GM12878 (cell line): Measurements from ENCODE around the gene SLC4A3. TPM values are rescaled to one million over a fixed set of nuclear protein-coding genes. Genes with fewer than 3 reads are reported as not detected.

Experiments used
- ATAC-seq: fragments of 200-7000 bp; cut with Tn5 transposase; 3 replicates; pipeline ENCODE4 v1.9.1; 2020; ENCODE audit warnings: mild to moderate bottlenecking, moderate library complexity
- BruUV-seq: library from RNA; stranded (reverse); fragments of 400-500 nt; replicated peaks from 2 replicates; lab custom pipeline; 2021; lab: Mats Ljungman, UMichigan
- CTCF ChIA-PET: fragments of 300-600 bp; sonication (Branson Sonifier 250); formaldehyde crosslinking; extraction: SDS; loops from one replicate; lab custom pipeline; 2021; ENCODE audit warnings: inconsistent platforms; lab: Yijun Ruan, JAX
- POLR2A ChIA-PET: fragments of 350-600 bp; formaldehyde crosslinking; extraction: SDS; loops from one replicate; lab custom pipeline; 2021; ENCODE audit warnings: inconsistent platforms; lab: Charles Lee
- RAD21 ChIA-PET: fragments of 300-600 bp; sonication (Branson Sonifier 250); formaldehyde crosslinking; loops from one replicate; lab custom pipeline; 2023; ENCODE audit warnings: antibody characterized with exemption; ENCODE audit not compliant: unreplicated experiment; lab: Charles Lee
- SMC1A ChIA-PET: fragments of 300-600 bp; sonication (Branson Sonifier 250); formaldehyde crosslinking; loops from one replicate; lab custom pipeline; 2023; ENCODE audit not compliant: unreplicated experiment, uncharacterized antibody; lab: Charles Lee
- DNase-seq: peaks from one replicate; pipeline ENCODE4 v3.0.0-alpha.2; 2011; ENCODE audit warnings: low read depth, low spot score
- FAIRE-seq: peaks from 3 replicates; lab custom pipeline; 2011; peaks lifted over from hg19 to GRCh38; lab: Jason Lieb, UNC
- H2AFZ ChIP-seq: 2 replicates; pipeline ENCODE4 v1.6.0; 2011; ENCODE audit warnings: low read depth, low read length, control low read depth; ENCODE audit not compliant: control insufficient read depth
- H3K27ac ChIP-seq: 2 replicates; pipeline ENCODE4 v1.5.1; 2011; ENCODE audit warnings: control low read depth; ENCODE audit not compliant: control insufficient read depth, insufficient read depth
- H3K27me3 ChIP-seq, 2 experiments: replicated peaks in 1 of 2; 2 replicates each; pipeline versions ENCODE4 v1.6.0 to v1.6.1; 2011; ENCODE audit warnings: low read length in 1 of 2; ENCODE audit not compliant: control insufficient read depth in 2 of 2, insufficient read depth in 2 of 2
- H3K36me3 ChIP-seq, 2 experiments: 2 replicates each; pipeline ENCODE4 v1.5.1; 2011; ENCODE audit warnings: low read length in 1 of 2; ENCODE audit not compliant: control insufficient read depth in 2 of 2, insufficient read depth in 2 of 2
- H3K4me1 ChIP-seq: 2 replicates; pipeline ENCODE4 v1.6.1; 2011; ENCODE audit warnings: mild to moderate bottlenecking, low read length, moderate library complexity, mixed read lengths; ENCODE audit not compliant: control insufficient read depth, insufficient read depth
- H3K4me2 ChIP-seq: 2 replicates; pipeline ENCODE4 v1.6.0; 2011; ENCODE audit warnings: control low read depth; ENCODE audit not compliant: control insufficient read depth, insufficient read depth
- H3K4me3 ChIP-seq: fragments of 200-600 bp; sonication (generic); 2 replicates; pipeline ENCODE4 v1.5.1; 2016
- H3K79me2 ChIP-seq: 2 replicates; pipeline ENCODE4 v1.6.0; 2011; ENCODE audit warnings: low read length; ENCODE audit not compliant: control insufficient read depth, insufficient read depth
- H3K9ac ChIP-seq: 2 replicates; pipeline ENCODE4 v1.8.0; 2011; ENCODE audit warnings: low read length, control low read depth, mixed read lengths; ENCODE audit not compliant: control insufficient read depth, insufficient read depth
- H3K9me3 ChIP-seq: replicated peaks from 3 replicates; pipeline ENCODE4 v1.5.1; 2011; ENCODE audit warnings: mild to moderate bottlenecking, low read length; ENCODE audit not compliant: control insufficient read depth, insufficient read depth
- H4K20me1 ChIP-seq: 2 replicates; pipeline ENCODE4 v1.6.0; 2011; ENCODE audit not compliant: control insufficient read depth, insufficient read depth
- ESRRA ChIP-seq: IDR thresholded peaks from 2 replicates; pipeline ENCODE4 v1.6.1; 2012; ENCODE audit warnings: mild to moderate bottlenecking, low read length, improper control_type of control experiment
- JUNB ChIP-seq: IDR thresholded peaks from 2 replicates; pipeline ENCODE4 v1.6.1; 2016; ENCODE audit warnings: antibody characterized with exemption, mild to moderate bottlenecking
- NFXL1 ChIP-seq: fragments of 450-650 bp; IDR thresholded peaks from 2 replicates; pipeline ENCODE4 v1.6.1; 2017; ENCODE audit warnings: antibody characterized with exemption, mild to moderate bottlenecking, borderline replicate concordance
- PAX8 ChIP-seq: fragments of 450-650 bp; IDR thresholded peaks from 2 replicates; pipeline ENCODE4 v1.6.1; 2017; ENCODE audit warnings: mild to moderate bottlenecking, moderate library complexity
- STAT1 ChIP-seq: fragments of 450-650 bp; conservative IDR thresholded peaks from 2 replicates; pipeline ENCODE4 v1.6.1; 2014; ENCODE audit warnings: antibody characterized with exemption, mild to moderate bottlenecking
- TARDBP ChIP-seq: IDR thresholded peaks from 2 replicates; pipeline ENCODE4 v1.6.1; 2016; ENCODE audit warnings: borderline replicate concordance
- ZNF24 ChIP-seq: fragments of 450-650 bp; IDR thresholded peaks from 2 replicates; pipeline ENCODE4 v1.6.1; 2017; ENCODE audit warnings: antibody characterized with exemption, mild to moderate bottlenecking
- WGBS: methylation state at CpG from one replicate; pipeline ENCODE4 v1.1.6; 2016; ENCODE audit warnings: low lambda C conversion rate; ENCODE audit not compliant: insufficient replicate concordance, insufficient coverage; ENCODE audit errors: missing lambda C conversion rate; 5-methylcytosine and 5-hydroxymethylcytosine counted together
- in situ Hi-C: fragments of 300-500 bp; cut with MboI; formaldehyde crosslinking; loops from 9 replicates; pipeline ENCODE4 v1.14.3; 2018; ENCODE audit warnings: mixed read lengths
- intact Hi-C: fragments of 100-400 bp; cut with micrococcal nuclease; formaldehyde crosslinking; loops from one replicate; pipeline ENCODE4 v1.14.2; 2022; ENCODE audit not compliant: unreplicated experiment
- polyA plus RNA-seq, 11 experiments: library from polyadenylated mRNA; depleted of rRNA in 4 of 11; unstranded in 6 of 11; stranded (reverse) in 5 of 11; fragments of >200 nt; fragmentation: Nextera tagmentation in 4 of 11; fragmentation: Illumina TruSeq in 1 of 11; extraction: Ambion mirVana in 4 of 11; extraction: Trizol in 1 of 11; gene quantifications; 1 replicate in 1 of 11; 2 replicates in 10 of 11; pipeline versions ENCODE4 v1.2.1 to v1.2.3, GENCODE V29; 2011 to 2016; ENCODE audit warnings: inconsistent platforms in 2 of 11, missing spikeins in 2 of 11, low read depth in 1 of 11
- total RNA-seq, 4 experiments: library from RNA; depleted of rRNA in 3 of 4; stranded (reverse); fragments of >200 nt in 3 of 4; fragmentation: Illumina TruSeq in 1 of 4; extraction: Trizol in 1 of 4; gene quantifications; 2 replicates each; pipeline versions ENCODE4 v1.2.1 to v1.2.3, GENCODE V29; 2013 to 2021
- TF ChIP-seq, protein P1 (sequence below): fragments of 450-650 bp; IDR thresholded peaks from 2 replicates; pipeline ENCODE4 v1.6.1; 2017; ENCODE audit warnings: mild to moderate bottlenecking, moderate library complexity

The SLC4A3 gene
- total and polyA plus RNA-seq, 10 of the 15 experiments (the other 5 are each of a cell fraction or from before 2014, with no cell fraction given): 0.05 to 0.08 TPM; not detected in 8

DNA sequence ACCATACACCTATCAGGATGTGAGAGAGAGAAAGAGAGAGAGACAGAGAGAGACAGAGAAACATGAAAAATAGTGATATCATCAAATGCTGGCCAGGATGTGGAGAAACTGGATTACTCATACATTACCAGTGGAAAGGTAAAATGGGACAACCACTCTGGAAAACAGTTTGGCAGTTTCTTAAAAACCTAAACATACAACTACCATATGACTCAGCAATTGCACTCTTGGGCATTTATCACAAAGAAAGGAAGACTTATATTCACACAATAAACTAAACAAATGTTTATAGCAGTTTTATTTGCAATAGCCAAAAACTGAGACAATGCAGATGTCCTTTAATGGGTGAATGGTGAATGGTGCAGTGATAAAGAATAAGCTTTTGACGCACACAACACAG is 29.1 kb downstream of the SLC4A3 start:
- Histone ChIP-seq H3K9me3 (peaks cover 7% of the 10 kb centered on the region; the same call in 2 of the 3 replicates), H3K4me1 (no peaks in the 10 kb centered on the region; the same call in 1 of the 2 replicates), H3K27me3 (no peaks in the 10 kb centered on the region), H3K4me3 (no peak overlapping the region), H4K20me1 (no peaks in the 10 kb centered on the region), H3K9ac (no peak overlapping the region), H3K27ac (no peak overlapping the region), H3K36me3 (no peaks in the 10 kb centered on the region)
- WGBS: 96% methylated on average over 1 of the region's 1 CpG
- intact Hi-C loops: no loop called here
- RAD21 ChIA-PET: no interaction called here
- DNase-seq: no peak
- SMC1A ChIA-PET: no interaction called here
- BruUV-seq: no TSS peak
- TF ChIP-seq ZNF24: no peak
- no peak for TF ChIP-seq JUNB
- TF ChIP-seq PAX8: no peak
- TF ChIP-seq STAT1: no peak
- TF ChIP-seq NFXL1: no peak
- TF ChIP-seq, all 136 proteins: peak for 0
- ATAC-seq: no peak
- in situ Hi-C loops: no loop called here
- H3K4me2 ChIP-seq: no peak overlapping the region
- ChIA-PET POLR2A (no interaction called here), CTCF (no interaction called here)
- H2AFZ ChIP-seq: no peak overlapping the region
- no peak for FAIRE-seq
- no peaks in the 10 kb centered on the region for H3K79me2 ChIP-seq

DNA sequence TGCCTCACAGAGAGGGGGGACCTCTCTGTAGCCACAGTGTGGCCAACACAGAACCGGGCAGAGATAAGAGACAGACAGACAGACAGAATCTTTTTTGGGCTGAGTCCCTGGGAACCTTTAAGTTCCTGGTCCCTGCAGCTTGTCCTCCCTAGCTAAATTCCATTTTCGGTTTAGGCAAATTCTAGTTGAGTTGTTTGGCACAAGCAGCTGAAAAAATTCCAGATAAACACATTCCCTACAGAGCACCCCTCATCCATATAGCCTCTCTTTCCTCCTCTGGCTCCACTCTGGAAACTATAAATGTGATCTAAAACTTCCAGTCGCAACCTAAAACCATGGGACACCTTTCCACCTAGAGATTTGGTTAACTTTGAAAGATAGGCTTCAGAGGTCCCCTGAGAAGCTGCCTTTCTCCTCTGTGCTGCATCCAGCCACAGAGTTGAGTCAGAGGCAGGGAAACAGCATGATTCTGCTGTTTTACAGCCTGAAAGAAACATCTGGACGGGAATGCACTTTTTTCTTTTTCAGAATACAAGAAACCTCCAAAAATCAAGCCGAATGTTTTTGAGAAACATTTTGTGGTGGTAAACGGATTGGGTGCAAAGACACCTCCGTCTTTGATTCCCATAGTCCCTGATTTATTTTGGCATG is 30.9 kb downstream of the SLC4A3 start:
- no peaks in the 10 kb centered on the region for H3K36me3 ChIP-seq
- H4K20me1 ChIP-seq: no peaks in the 10 kb centered on the region
- no peak for ATAC-seq
- 13% methylated on average over 7 of the region's 7 CpGs for WGBS
- H3K4me1 ChIP-seq: peaks cover 9% of the 10 kb centered on the region
- H2AFZ ChIP-seq: no peak overlapping the region
- TF ChIP-seq, protein P1, sequence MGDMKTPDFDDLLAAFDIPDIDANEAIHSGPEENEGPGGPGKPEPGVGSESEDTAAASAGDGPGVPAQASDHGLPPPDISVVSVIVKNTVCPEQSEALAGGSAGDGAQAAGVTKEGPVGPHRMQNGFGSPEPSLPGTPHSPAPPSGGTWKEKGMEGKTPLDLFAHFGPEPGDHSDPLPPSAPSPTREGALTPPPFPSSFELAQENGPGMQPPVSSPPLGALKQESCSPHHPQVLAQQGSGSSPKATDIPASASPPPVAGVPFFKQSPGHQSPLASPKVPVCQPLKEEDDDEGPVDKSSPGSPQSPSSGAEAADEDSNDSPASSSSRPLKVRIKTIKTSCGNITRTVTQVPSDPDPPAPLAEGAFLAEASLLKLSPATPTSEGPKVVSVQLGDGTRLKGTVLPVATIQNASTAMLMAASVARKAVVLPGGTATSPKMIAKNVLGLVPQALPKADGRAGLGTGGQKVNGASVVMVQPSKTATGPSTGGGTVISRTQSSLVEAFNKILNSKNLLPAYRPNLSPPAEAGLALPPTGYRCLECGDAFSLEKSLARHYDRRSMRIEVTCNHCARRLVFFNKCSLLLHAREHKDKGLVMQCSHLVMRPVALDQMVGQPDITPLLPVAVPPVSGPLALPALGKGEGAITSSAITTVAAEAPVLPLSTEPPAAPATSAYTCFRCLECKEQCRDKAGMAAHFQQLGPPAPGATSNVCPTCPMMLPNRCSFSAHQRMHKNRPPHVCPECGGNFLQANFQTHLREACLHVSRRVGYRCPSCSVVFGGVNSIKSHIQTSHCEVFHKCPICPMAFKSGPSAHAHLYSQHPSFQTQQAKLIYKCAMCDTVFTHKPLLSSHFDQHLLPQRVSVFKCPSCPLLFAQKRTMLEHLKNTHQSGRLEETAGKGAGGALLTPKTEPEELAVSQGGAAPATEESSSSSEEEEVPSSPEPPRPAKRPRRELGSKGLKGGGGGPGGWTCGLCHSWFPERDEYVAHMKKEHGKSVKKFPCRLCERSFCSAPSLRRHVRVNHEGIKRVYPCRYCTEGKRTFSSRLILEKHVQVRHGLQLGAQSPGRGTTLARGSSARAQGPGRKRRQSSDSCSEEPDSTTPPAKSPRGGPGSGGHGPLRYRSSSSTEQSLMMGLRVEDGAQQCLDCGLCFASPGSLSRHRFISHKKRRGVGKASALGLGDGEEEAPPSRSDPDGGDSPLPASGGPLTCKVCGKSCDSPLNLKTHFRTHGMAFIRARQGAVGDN: no peak
- TF ChIP-seq TARDBP (no peak), ESRRA (no peak)
- TF ChIP-seq, all 136 proteins: peak for 0
- FAIRE-seq: no peak
- Histone ChIP-seq H3K27ac (no peak overlapping the region), H3K79me2 (no peaks in the 10 kb centered on the region), H3K4me3 (no peak overlapping the region), H3K4me2 (no peak overlapping the region), H3K9ac (no peak overlapping the region), H3K9me3 (peaks cover 8% of the 10 kb centered on the region; the same call in 2 of the 3 replicates), H3K27me3 (no peaks in the 10 kb centered on the region)
- SMC1A ChIA-PET: interaction anchor here (0.5 to 1.5 kb wide), 3 partner anchors 13 to 343 kb away, joined by 3 read pairs; no protein-coding TSS in a partner anchor
- no peak for DNase-seq
- CTCF ChIA-PET: interaction anchor here (0.7 to 3.9 kb wide), 3 partner anchors 13 to 31 kb away, joined by 3 to 15 read pairs (median 7); no protein-coding TSS in a partner anchor
- RAD21 ChIA-PET: no interaction called here
- no TSS peak for BruUV-seq
- POLR2A ChIA-PET: interaction anchor here (0.6 kb wide), 1 partner anchor 64 kb away, joined by 5 read pairs; no protein-coding TSS in a partner anchor
- intact Hi-C loops (no loop called here), in situ Hi-C loops (no loop called here)
